ENCODE results near the gene COX6A1. TPM values are rescaled to one million over a fixed set of nuclear protein-coding genes. Genes with fewer than 3 reads are reported as not detected.

The COX6A1 gene
- total RNA-seq, 1 donor from 2014 or later, result 889 TPM

GRCh38 chr12:120413901-120414695, 23.8 kb upstream of the COX6A1 start:
- DNase-seq (ENCODE audit: low read depth), result no peak
- no peak overlapping the region for H3K4me3 ChIP-seq (ENCODE audit: low read depth, low read length)
- TF ChIP-seq CTCF (conservative IDR thresholded peaks at IDR 0.05; ENCODE audit: low read depth, low read length), result no peak

GRCh38 chr12:120416490-120417216, 21.3 kb upstream of the COX6A1 start:
- TF ChIP-seq CTCF (conservative IDR thresholded peaks at IDR 0.05; ENCODE audit: low read depth, low read length), result no peak
- DNase-seq (ENCODE audit: low read depth), result no peak
- H3K4me3 ChIP-seq (ENCODE audit: low read depth, low read length), result no peak overlapping the region

GRCh38 chr12:120417917-120418580, 19.9 kb upstream of the COX6A1 start:
- H3K4me3 ChIP-seq (ENCODE audit: low read depth, low read length), result no peak overlapping the region
- DNase-seq (ENCODE audit: low read depth), result no peak
- TF ChIP-seq CTCF (conservative IDR thresholded peaks at IDR 0.05; ENCODE audit: low read depth, low read length), result no peak

GRCh38 chr12:120421701-120422100, 16.2 kb upstream of the COX6A1 start:
- no peak for DNase-seq (ENCODE audit: low read depth)
- no peak overlapping the region for H3K4me3 ChIP-seq (ENCODE audit: low read depth, low read length)
- TF ChIP-seq CTCF (conservative IDR thresholded peaks at IDR 0.05; ENCODE audit: low read depth, low read length), result no peak

- TF ChIP-seq CTCF (conservative IDR thresholded peaks at IDR 0.05; ENCODE audit: low read depth, low read length), result no peak
- no peak overlapping the region for H3K4me3 ChIP-seq (ENCODE audit: low read depth, low read length)
- DNase-seq (ENCODE audit: low read depth), result no peak
Measured at GRCh38 chr12:120422892-120423456, 14.9 kb upstream of the COX6A1 start.

- no peak overlapping the region for H3K4me3 ChIP-seq (ENCODE audit: low read depth, low read length)
- TF ChIP-seq CTCF (conservative IDR thresholded peaks at IDR 0.05; ENCODE audit: low read depth, low read length), result no peak
- no peak for DNase-seq (ENCODE audit: low read depth)
Measured at GRCh38 chr12:120425797-120426196, 12.1 kb upstream of the COX6A1 start.

Data from epithelial cell of proximal tubule (primary cell).